Neuronal stem cell (in vitro differentiated cells): ENCODE results near the gene SIDT2.

Experiments
- DNase-seq: peaks from one replicate; pipeline ENCODE4 v3.0.0-alpha.2; 2013; ENCODE audit warnings: low spot score
- H2AFZ ChIP-seq: one replicate; pipeline ENCODE4 v1.6.1; 2013; ENCODE audit warnings: mild to moderate bottlenecking, low read length, inconsistent platforms
- H2AK5ac ChIP-seq: 2 replicates; pipeline ENCODE4 v1.6.1; 2013; ENCODE audit warnings: low read depth, mild to moderate bottlenecking, inconsistent platforms, low read length, moderate library complexity, mixed read lengths
- H2BK120ac ChIP-seq: 2 replicates; pipeline ENCODE4 v1.6.1; 2013; ENCODE audit warnings: low read depth, mild to moderate bottlenecking, inconsistent platforms, low read length, moderate library complexity, mixed read lengths
- H2BK12ac ChIP-seq: one replicate; pipeline ENCODE4 v1.6.1; 2013; ENCODE audit warnings: low read length, inconsistent platforms
- H2BK15ac ChIP-seq: 2 replicates; pipeline ENCODE4 v1.6.1; 2013; ENCODE audit warnings: mild to moderate bottlenecking, low read length, inconsistent platforms, mixed read lengths
- H2BK5ac ChIP-seq: one replicate; pipeline ENCODE4 v1.6.1; 2013; ENCODE audit warnings: inconsistent platforms, mild to moderate bottlenecking, low read length, moderate library complexity
- H3K14ac ChIP-seq: one replicate; pipeline ENCODE4 v1.6.1; 2013; ENCODE audit warnings: low read length, inconsistent platforms
- H3K18ac ChIP-seq: 2 replicates; pipeline ENCODE4 v1.6.1; 2013; ENCODE audit warnings: low read length, inconsistent platforms
- H3K23ac ChIP-seq: 2 replicates; pipeline ENCODE4 v1.6.1; 2013; ENCODE audit warnings: low read depth, mild to moderate bottlenecking, mixed read lengths, low read length, inconsistent platforms; ENCODE audit not compliant: poor library complexity
- H3K27ac ChIP-seq: replicated peaks from 3 replicates; pipeline ENCODE4 v1.5.1; 2013; ENCODE audit warnings: low read length, inconsistent platforms
- H3K27me3 ChIP-seq, 3 experiments: 2 replicates each; pipeline ENCODE4 v1.6.1; 2013; ENCODE audit warnings: low read length in 3 of 3, mild to moderate bottlenecking in 2 of 3, inconsistent platforms in 1 of 3, low read depth in 1 of 3, mixed read lengths in 1 of 3, moderate library complexity in 1 of 3; ENCODE audit not compliant: control insufficient read depth in 3 of 3, insufficient read depth in 3 of 3
- H3K36me3 ChIP-seq, 2 donors: replicated peaks in 1 of 2; 2 replicates each; pipeline ENCODE4 v1.6.1; 2013; ENCODE audit warnings: low read length in 2 of 2; ENCODE audit not compliant: control insufficient read depth in 2 of 2, insufficient read depth in 2 of 2
- H3K4ac ChIP-seq: 2 replicates; pipeline ENCODE4 v1.6.1; 2013; ENCODE audit warnings: inconsistent platforms, mild to moderate bottlenecking, low read length, moderate library complexity
- H3K4me1 ChIP-seq, 2 donors: 1 replicate in 1 of 2; 2 replicates in 1 of 2; pipeline ENCODE4 v1.6.1; 2013; ENCODE audit warnings: low read length in 2 of 2, low read depth in 1 of 2; ENCODE audit not compliant: control insufficient read depth in 2 of 2, insufficient read depth in 1 of 2
- H3K4me2 ChIP-seq: one replicate; pipeline ENCODE4 v1.6.1; 2013; ENCODE audit warnings: mild to moderate bottlenecking, low read length, inconsistent platforms; ENCODE audit not compliant: insufficient read depth, poor library complexity, severe bottlenecking
- H3K4me3 ChIP-seq, 2 donors: 2 replicates each; pipeline ENCODE4 v1.5.1; 2013; ENCODE audit warnings: low read length in 2 of 2, mild to moderate bottlenecking in 2 of 2, inconsistent platforms in 1 of 2, moderate library complexity in 1 of 2
- H3K79me1 ChIP-seq: one replicate; pipeline ENCODE4 v1.6.1; 2013; ENCODE audit warnings: low read depth, mild to moderate bottlenecking, inconsistent platforms, low read length, moderate library complexity
- H3K9ac ChIP-seq: one replicate; pipeline ENCODE4 v1.6.1; 2013; ENCODE audit warnings: mild to moderate bottlenecking, low read depth, low read length, inconsistent platforms; ENCODE audit not compliant: poor library complexity
- H3K9me3 ChIP-seq, 2 donors: replicated peaks in 1 of 2; 2 replicates each; pipeline versions ENCODE3 to v1.6.1; 2013; ENCODE audit warnings: low read length in 2 of 2, mild to moderate bottlenecking in 2 of 2, inconsistent platforms in 1 of 2, low read depth in 1 of 2, mixed read lengths in 1 of 2, moderate library complexity in 1 of 2; ENCODE audit not compliant: control insufficient read depth in 2 of 2, insufficient read depth in 1 of 2
- H4K8ac ChIP-seq: one replicate; pipeline ENCODE4 v1.6.1; 2013; ENCODE audit warnings: low read depth, mild to moderate bottlenecking, inconsistent platforms, low read length, moderate library complexity
- H4K91ac ChIP-seq: one replicate; pipeline ENCODE4 v1.6.1; 2013; ENCODE audit warnings: low read length, low read depth, mild to moderate bottlenecking, inconsistent platforms; ENCODE audit not compliant: poor library complexity
- WGBS, 2 donors: extraction: QIAGEN DNeasy Blood & Tissue Kit; methylation state at CpG; one replicate each; pipeline ENCODE4 v1.1.7; 2013; ENCODE audit warnings: missing lambda C conversion rate in 2 of 2, mixed read lengths in 1 of 2; ENCODE audit not compliant: insufficient read length in 2 of 2, insufficient replicate concordance in 1 of 2; ENCODE audit errors: extremely low coverage in 2 of 2; 5-methylcytosine and 5-hydroxymethylcytosine counted together

Gene SIDT2

GRCh38 chr11:117176186-117176585 lies 2.4 kb upstream of the SIDT2 start:
- Histone ChIP-seq H3K4me1 (peaks cover 20 to 25% of the 10 kb centered on the region in 2 donors), H2BK120ac (no peak overlapping the region), H3K27ac (no peak overlapping the region), H3K4me2 (no peak overlapping the region), H3K4me3 (no peak overlapping the region), H3K9me3 (peaks cover 0 to 2% of the 10 kb centered on the region in 2 donors), H3K9ac (no peak overlapping the region), H3K27me3 (no peaks in the 10 kb centered on the region), H3K23ac (no peak overlapping the region), H4K8ac (no peak overlapping the region), H2BK12ac (no peak overlapping the region), H3K36me3 (peaks cover 0 to 11% of the 10 kb centered on the region in 2 donors), H3K79me1 (no peaks in the 10 kb centered on the region), H3K18ac (no peak overlapping the region), H3K4ac (no peak overlapping the region), H2AK5ac (no peak overlapping the region), H3K14ac (no peak overlapping the region), H2BK15ac (no peak overlapping the region), H4K91ac (no peak overlapping the region), H2BK5ac (no peak overlapping the region), H2AFZ (no peak overlapping the region)
- no CpG with 5 or more reads among the region's 1 CpG for WGBS, 2 donors
- DNase-seq: no peak

DNA sequence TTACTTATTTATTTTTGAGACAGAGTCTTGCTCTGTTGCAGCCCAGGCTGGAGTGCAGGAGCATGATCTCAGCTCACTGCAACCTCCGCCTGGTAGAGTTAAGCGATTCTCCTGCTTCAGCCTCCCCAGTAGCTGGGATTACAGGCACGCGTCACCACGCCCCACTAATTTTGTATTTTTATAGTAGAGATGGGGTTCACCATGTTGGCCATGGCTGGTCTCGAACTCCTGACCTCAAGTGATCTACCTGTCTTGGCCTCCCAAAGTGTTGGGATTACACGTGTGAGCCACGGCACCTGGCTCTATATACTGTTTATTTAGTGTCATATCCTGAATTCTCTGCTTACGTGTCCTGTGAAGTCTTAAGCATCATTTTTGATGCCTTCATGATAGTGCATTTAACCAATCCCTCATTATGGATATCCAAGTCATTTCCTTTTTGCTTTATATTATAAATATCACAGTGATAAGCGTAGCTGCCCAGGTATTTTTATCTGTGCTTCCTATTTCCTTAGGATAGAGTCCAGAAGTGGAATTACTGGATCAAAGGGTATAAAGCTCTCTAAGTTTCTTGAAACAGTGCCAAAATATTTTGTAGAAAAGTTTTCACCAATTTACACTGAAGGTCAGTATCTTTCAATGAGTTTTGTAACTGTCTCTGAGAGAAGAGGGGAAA lies 871 bp upstream of the SIDT2 start:
- no peak overlapping the region for H2BK15ac ChIP-seq
- H3K14ac ChIP-seq: no peak overlapping the region
- peak overlapping the region; percentile 66 for H3K27ac ChIP-seq
- WGBS, 2 donors: no CpG with 5 or more reads among the region's 10 CpGs
- H3K4me1 ChIP-seq: peaks cover 15 to 23% of the 10 kb centered on the region in 2 donors
- H3K9me3 ChIP-seq: peaks cover 0 to 2% of the 10 kb centered on the region in 2 donors
- peaks cover 2 to 10% of the 10 kb centered on the region in 2 donors for H3K36me3 ChIP-seq
- H3K4me2 ChIP-seq: peak overlapping the region; percentile 59
- H2AK5ac ChIP-seq: no peak overlapping the region
- no peak overlapping the region for H3K9ac ChIP-seq
- H3K18ac ChIP-seq: no peak overlapping the region
- no peak overlapping the region for H2BK120ac ChIP-seq
- H4K8ac ChIP-seq: no peak overlapping the region
- no peaks in the 10 kb centered on the region for H3K27me3 ChIP-seq
- DNase-seq: no peak
- H2AFZ ChIP-seq: peak overlapping the region; percentile 67
- H3K79me1 ChIP-seq: no peaks in the 10 kb centered on the region
- H2BK12ac ChIP-seq: no peak overlapping the region
- H2BK5ac ChIP-seq: no peak overlapping the region
- H3K4ac ChIP-seq: no peak overlapping the region
- peak overlapping the region in 1 of 2 donors; percentile 85 for H3K4me3 ChIP-seq
- no peak overlapping the region for H3K23ac ChIP-seq
- no peak overlapping the region for H4K91ac ChIP-seq

DNA sequence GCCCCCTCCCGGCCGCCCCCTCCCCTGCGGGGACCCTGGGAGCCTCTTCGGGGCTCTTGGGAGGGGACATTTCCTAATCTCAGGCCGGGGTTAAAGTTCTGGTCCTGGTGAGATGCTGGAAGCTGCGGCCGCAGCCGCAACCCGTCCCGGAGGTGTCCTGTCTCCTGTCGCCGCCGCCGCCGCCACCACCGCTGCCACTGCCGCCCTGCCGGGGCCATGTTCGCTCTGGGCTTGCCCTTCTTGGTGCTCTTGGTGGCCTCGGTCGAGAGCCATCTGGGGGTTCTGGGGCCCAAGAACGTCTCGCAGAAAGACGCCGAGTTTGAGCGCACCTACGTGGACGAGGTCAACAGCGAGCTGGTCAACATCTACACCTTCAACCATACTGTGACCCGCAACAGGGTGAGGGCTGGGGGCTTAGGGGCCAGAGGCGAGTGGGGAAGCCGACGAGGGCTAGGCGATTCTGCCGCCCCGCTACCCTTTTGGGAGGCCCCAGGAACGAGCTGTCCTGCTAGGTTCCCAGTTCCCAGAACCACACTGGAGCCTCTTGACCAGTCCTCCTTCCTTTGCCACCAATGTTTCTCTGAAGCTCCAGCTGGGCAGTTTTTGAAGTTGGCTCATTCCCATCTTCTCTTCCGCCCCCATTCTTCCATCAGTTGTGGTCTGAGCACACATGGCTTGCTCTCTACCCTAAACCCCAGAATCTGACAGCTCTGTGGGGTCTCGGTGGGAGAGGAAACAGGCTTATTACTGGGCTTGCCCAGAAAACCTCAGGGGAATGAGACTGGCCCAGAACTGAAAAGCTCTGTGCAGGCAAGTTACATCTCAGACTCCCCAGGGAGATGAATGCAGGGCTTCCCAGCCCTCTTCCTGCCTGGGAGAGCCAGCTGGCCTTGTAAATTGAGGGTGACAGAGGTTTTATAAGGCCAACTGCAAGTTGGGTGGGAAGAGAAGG lies 781 bp downstream of the SIDT2 start:
- Histone ChIP-seq H3K4me2 (peak overlapping the region; percentile 89), H3K36me3 (peaks cover 3 to 15% of the 10 kb centered on the region in 2 donors), H2BK5ac (no peak overlapping the region), H3K23ac (peak overlapping the region; percentile 95), H3K79me1 (no peaks in the 10 kb centered on the region), H4K8ac (no peak overlapping the region), H3K4me3 (peak overlapping the region; percentile 85 to 93), H2AK5ac (peak overlapping the region; percentile 66), H3K27ac (peak overlapping the region; percentile 76), H3K27me3 (no peaks in the 10 kb centered on the region), H3K18ac (peak overlapping the region; percentile 97), H3K4ac (no peak overlapping the region), H3K9me3 (peaks cover 0 to 2% of the 10 kb centered on the region in 2 donors), H3K9ac (peak overlapping the region; percentile 95), H3K4me1 (peaks cover 15 to 21% of the 10 kb centered on the region in 2 donors), H3K14ac (peak overlapping the region; percentile 96), H2BK12ac (peak overlapping the region; percentile 67), H2AFZ (peak overlapping the region; percentile 67), H2BK120ac (no peak overlapping the region), H4K91ac (no peak overlapping the region), H2BK15ac (peak overlapping the region; percentile 56)
- no CpG with 5 or more reads among the region's 39 CpGs for WGBS, 2 donors
- no peak for DNase-seq

DNA sequence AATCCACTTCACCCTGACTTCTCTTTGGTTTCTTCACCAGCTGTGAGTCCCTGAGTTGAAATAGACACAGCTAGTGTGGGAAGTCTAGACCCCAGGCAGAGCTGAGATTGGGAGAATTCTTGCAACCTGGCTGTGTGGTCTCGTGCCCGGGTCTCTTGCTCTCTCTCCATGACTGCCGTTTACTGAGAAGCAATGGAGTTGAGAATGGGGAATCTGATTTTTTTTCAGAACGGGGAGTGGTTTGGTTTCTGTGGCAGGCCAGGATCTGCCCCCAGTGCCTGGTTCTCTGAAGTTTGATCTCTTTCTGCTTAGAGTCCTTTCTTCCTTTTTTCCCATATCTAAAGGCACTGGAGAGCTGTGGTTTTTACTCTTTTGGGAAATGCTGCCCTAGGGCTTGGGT lies 1.5 kb downstream of the SIDT2 start:
- no peaks in the 10 kb centered on the region for H3K27me3 ChIP-seq
- no peak overlapping the region for H3K14ac ChIP-seq
- no peak overlapping the region for H2BK120ac ChIP-seq
- peaks cover 0 to 2% of the 10 kb centered on the region in 2 donors for H3K9me3 ChIP-seq
- no peak overlapping the region for H3K18ac ChIP-seq
- no peak overlapping the region for H4K8ac ChIP-seq
- H3K79me1 ChIP-seq: no peaks in the 10 kb centered on the region
- no peak overlapping the region for H2BK5ac ChIP-seq
- no peak overlapping the region for H2BK15ac ChIP-seq
- peaks cover 15 to 19% of the 10 kb centered on the region in 2 donors for H3K4me1 ChIP-seq
- no peak overlapping the region for H2AFZ ChIP-seq
- H3K27ac ChIP-seq: no peak overlapping the region
- no peak overlapping the region for H3K4ac ChIP-seq
- H3K36me3 ChIP-seq: peaks cover 3 to 15% of the 10 kb centered on the region in 2 donors
- DNase-seq: no peak
- peak overlapping the region in 1 of 2 donors; percentile 85 for H3K4me3 ChIP-seq
- no peak overlapping the region for H2AK5ac ChIP-seq
- H3K9ac ChIP-seq: no peak overlapping the region
- H3K23ac ChIP-seq: no peak overlapping the region
- no peak overlapping the region for H4K91ac ChIP-seq
- H3K4me2 ChIP-seq: no peak overlapping the region
- WGBS, 2 donors: no CpG with 5 or more reads among the region's 4 CpGs
- no peak overlapping the region for H2BK12ac ChIP-seq
